ENCODE data around the gene ZFAND3. TPM values are rescaled to one million over a fixed set of nuclear protein-coding genes. Genes with fewer than 3 reads are reported as not detected.

ZFAND3 gene
- total and polyA plus RNA-seq, 3 donors from 2014 or later, result 104 to 329 (median 109) TPM

GRCh38 chr6:38154731-38155130, 335.2 kb downstream of the ZFAND3 start:
- no peak overlapping the region for H3K4me3 ChIP-seq
- H3K36me3 ChIP-seq (ENCODE audit: low read depth, missing control alignments), result no peaks in the 10 kb centered on the region
- 84 to 91% methylated on average over 8 of the region's 8 CpGs for WGBS, 2 donors
- no peaks in the 10 kb centered on the region for H3K9me3 ChIP-seq
- H3K4me1 ChIP-seq, result no peaks in the 10 kb centered on the region
- TF ChIP-seq POLR2A (IDR thresholded peaks at IDR 0.05) (no peak), CTCF (IDR thresholded peaks at IDR 0.05) (no peak)
- intact Hi-C loops (cut with DNase I; ENCODE audit: low total_unique reads), result loop anchor here (10.0 kb wide), 2 partner anchors 80 to 760 kb away; no protein-coding TSS in a partner anchor
- H3K27ac ChIP-seq, result no peak overlapping the region
- H3K27me3 ChIP-seq, result no peaks in the 10 kb centered on the region
- DNase-seq, result no peak

GRCh38 chr6:38155144-38155543, 335.6 kb downstream of the ZFAND3 start:
- Histone ChIP-seq H3K4me3 (no peak overlapping the region), H3K27me3 (no peaks in the 10 kb centered on the region), H3K9me3 (no peaks in the 10 kb centered on the region), H3K27ac (no peak overlapping the region), H3K4me1 (no peaks in the 10 kb centered on the region), H3K36me3 (ENCODE audit: low read depth, missing control alignments) (no peaks in the 10 kb centered on the region)
- no peak for DNase-seq
- TF ChIP-seq CTCF (IDR thresholded peaks at IDR 0.05) (no peak), POLR2A (IDR thresholded peaks at IDR 0.05) (no peak)
- 93 to 98% methylated on average over 9 of the region's 9 CpGs for WGBS, 2 donors
- intact Hi-C loops (cut with DNase I; ENCODE audit: low total_unique reads), result loop anchor here (10.0 kb wide), 2 partner anchors 80 to 760 kb away; no protein-coding TSS in a partner anchor

- Histone ChIP-seq H3K4me1 (no peaks in the 10 kb centered on the region), H3K9me3 (no peaks in the 10 kb centered on the region), H3K27ac (no peak overlapping the region), H3K27me3 (no peaks in the 10 kb centered on the region), H3K36me3 (ENCODE audit: low read depth, missing control alignments) (no peaks in the 10 kb centered on the region), H3K4me3 (no peak overlapping the region)
- intact Hi-C loops (cut with DNase I; ENCODE audit: low total_unique reads), result loop anchor here (10.0 kb wide), 2 partner anchors 79 to 761 kb away; no protein-coding TSS in a partner anchor
- no peak for DNase-seq
- 88 to 90% methylated on average over 6 of the region's 6 CpGs for WGBS, 2 donors
- TF ChIP-seq CTCF (IDR thresholded peaks at IDR 0.05) (no peak), POLR2A (IDR thresholded peaks at IDR 0.05) (no peak)
These were observed 336.2 kb downstream of the ZFAND3 start for GRCh38 chr6:38155621-38156204.

GRCh38 chr6:38156818-38157565, 337.5 kb downstream of the ZFAND3 start:
- no peaks in the 10 kb centered on the region for H3K27me3 ChIP-seq
- DNase-seq, result no peak
- intact Hi-C loops (cut with DNase I; ENCODE audit: low total_unique reads), result loop anchor here (10.0 kb wide), 2 partner anchors 78 to 762 kb away; no protein-coding TSS in a partner anchor
- TF ChIP-seq CTCF (IDR thresholded peaks at IDR 0.05), result no peak
- TF ChIP-seq POLR2A (IDR thresholded peaks at IDR 0.05), result no peak
- no peaks in the 10 kb centered on the region for H3K4me1 ChIP-seq
- 90 to 95% methylated on average over 3 to 10 of the region's 10 CpGs for WGBS, 2 donors
- no peaks in the 10 kb centered on the region for H3K36me3 ChIP-seq (ENCODE audit: low read depth, missing control alignments)
- no peak overlapping the region for H3K27ac ChIP-seq
- no peaks in the 10 kb centered on the region for H3K9me3 ChIP-seq
- H3K4me3 ChIP-seq, result no peak overlapping the region

All from testis (tissue), 3 donors.